GM18861 (cell line): ENCODE results near the gene UBQLN2.
"Not testable (repeated sequence)": the region's sequence is repeated elsewhere in the genome, so short reads cannot be mapped to it uniquely, and the experiment has no call there.

ENCODE experiments used
- ATAC-seq: cut with Tn5 transposase; IDR thresholded peaks from one replicate; pipeline ENCODE4 v1.9.1; 2021; ENCODE audit not compliant: unreplicated experiment

The UBQLN2 gene

GRCh38 chrX:56563231-56564161 lies at the start of gene UBQLN2:
TSS of gene UBQLN2 (plus strand) at chrX:56563627. CDS start at chrX:56563874, 247 bp downstream.
- peak; percentile 38 for ATAC-seq

- ATAC-seq, result no peak
Measured at GRCh38 chrX:56519642-56520041, 43.8 kb upstream of the UBQLN2 start.

- not testable (repeated sequence) for ATAC-seq
Measured at GRCh38 chrX:56529482-56530007, 33.9 kb upstream of the UBQLN2 start.

DNA sequence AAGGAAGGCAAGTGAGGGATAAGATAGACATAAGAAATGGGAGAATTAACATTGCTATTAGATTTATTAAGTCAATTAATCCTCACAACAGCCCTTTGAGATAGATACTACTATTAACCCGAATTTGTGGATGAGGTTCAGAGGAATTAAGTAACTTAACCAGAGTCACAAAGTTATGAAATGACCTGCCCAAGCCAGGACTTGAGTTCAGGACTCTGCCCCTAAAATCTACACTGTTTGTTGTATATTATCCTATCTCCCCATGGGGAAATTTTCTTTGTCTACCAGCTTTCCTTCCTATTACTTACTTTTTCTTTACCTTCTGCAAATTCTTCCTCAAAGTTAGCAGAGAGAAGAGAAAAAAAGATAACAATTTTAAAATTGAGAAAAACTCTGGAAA lies 33.4 kb upstream of the UBQLN2 start:
- no peak for ATAC-seq

GRCh38 chrX:56550667-56551066 lies 12.8 kb upstream of the UBQLN2 start:
- no peak for ATAC-seq

GRCh38 chrX:56554870-56555269 lies 8.6 kb upstream of the UBQLN2 start:
- ATAC-seq, result no peak

- ATAC-seq, result no peak
Measured at GRCh38 chrX:56557376-56557929, 6.0 kb upstream of the UBQLN2 start.

DNA sequence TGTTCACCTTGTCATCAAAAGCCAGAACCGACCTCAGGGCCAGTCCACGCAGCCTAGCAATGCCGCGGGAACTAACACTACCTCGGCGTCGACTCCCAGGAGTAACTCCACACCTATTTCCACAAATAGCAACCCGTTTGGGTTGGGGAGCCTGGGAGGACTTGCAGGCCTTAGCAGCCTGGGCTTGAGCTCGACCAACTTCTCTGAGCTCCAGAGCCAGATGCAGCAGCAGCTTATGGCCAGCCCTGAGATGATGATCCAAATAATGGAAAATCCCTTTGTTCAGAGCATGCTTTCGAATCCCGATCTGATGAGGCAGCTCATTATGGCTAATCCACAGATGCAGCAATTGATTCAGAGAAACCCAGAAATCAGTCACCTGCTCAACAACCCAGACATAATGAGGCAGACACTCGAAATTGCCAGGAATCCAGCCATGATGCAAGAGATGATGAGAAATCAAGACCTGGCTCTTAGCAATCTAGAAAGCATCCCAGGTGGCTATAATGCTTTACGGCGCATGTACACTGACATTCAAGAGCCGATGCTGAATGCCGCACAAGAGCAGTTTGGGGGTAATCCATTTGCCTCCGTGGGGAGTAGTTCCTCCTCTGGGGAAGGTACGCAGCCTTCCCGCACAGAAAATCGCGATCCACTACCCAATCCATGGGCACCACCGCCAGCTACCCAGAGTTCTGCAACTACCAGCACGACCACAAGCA lies 898 bp downstream of the UBQLN2 start:
- no peak for ATAC-seq

DNA sequence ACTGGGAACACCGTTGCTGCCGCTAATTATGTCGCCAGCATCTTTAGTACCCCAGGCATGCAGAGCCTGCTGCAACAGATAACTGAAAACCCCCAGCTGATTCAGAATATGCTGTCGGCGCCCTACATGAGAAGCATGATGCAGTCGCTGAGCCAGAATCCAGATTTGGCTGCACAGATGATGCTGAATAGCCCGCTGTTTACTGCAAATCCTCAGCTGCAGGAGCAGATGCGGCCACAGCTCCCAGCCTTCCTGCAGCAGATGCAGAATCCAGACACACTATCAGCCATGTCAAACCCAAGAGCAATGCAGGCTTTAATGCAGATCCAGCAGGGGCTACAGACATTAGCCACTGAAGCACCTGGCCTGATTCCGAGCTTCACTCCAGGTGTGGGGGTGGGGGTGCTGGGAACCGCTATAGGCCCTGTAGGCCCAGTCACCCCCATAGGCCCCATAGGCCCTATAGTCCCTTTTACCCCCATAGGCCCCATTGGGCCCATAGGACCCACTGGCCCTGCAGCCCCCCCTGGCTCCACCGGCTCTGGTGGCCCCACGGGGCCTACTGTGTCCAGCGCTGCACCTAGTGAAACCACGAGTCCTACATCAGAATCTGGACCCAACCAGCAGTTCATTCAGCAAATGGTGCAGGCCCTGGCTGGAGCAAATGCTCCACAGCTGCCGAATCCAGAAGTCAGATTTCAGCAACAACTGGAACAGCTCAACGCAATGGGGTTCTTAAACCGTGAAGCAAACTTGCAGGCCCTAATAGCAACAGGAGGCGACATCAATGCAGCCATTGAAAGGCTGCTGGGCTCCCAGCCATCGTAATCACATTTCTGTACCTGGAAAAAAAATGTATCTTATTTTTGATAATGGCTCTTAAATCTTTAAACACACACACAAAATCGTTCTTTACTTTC lies 1.8 kb downstream of the UBQLN2 start:
- ATAC-seq, result no peak

DNA sequence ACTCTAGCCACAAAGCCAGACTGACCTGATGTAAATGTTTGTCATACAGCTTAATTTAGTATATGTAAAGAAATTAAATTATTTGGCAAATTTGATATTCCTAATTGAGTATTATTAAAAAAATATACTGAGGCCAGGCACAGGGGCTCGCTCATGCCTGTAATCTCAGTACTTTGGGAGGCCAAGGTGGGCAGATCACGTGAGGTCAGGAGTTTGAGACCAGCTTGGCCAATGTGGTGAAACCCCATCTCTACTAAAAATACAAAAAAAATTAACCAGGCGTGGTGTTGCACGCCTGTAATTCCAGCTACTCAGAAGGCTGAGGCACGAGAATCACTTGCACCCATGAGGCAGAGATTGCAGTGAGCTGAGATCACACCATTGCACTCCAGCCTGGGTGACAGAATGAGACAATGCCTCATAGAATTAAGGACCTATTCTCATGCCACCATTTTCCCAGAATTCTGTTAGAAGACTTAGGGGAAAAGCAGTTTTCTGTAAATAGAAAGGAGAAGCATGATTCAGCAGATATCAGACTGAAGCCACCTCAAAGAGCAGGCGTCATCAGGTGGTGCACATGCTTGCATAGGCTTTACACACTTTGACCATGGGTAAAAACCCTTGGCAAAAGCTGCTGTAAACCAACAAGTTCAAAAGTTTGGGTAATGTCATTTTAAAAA lies 6.1 kb downstream of the UBQLN2 start:
- no peak for ATAC-seq

GRCh38 chrX:56572975-56573374 lies 9.5 kb downstream of the UBQLN2 start:
- no peak for ATAC-seq

DNA sequence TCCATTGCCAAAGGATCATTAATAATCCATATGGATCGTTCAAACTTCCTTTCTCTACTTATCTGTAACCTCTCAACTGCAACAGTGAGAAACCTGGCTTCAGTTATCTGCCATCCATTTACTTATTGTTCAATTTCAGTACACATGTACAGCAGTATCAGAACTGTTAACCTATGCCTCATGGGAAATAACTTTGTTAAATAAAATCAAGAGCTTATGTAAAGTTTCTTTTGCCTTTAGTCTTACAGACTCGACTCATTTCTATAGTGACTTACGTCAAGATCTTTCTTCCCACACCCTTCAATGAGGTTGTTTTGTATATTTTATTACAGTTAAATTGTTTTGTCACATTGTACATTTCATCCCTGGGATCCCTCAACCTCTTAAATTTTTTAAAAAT lies 11.4 kb downstream of the UBQLN2 start:
- no peak for ATAC-seq

- ATAC-seq, result no peak
Measured at GRCh38 chrX:56576721-56577120, 13.3 kb downstream of the UBQLN2 start.

GRCh38 chrX:56588397-56589188 lies 25.2 kb downstream of the UBQLN2 start:
- ATAC-seq, result no peak

GRCh38 chrX:56591830-56592229 lies 28.4 kb downstream of the UBQLN2 start:
- ATAC-seq, result not testable (repeated sequence)

DNA sequence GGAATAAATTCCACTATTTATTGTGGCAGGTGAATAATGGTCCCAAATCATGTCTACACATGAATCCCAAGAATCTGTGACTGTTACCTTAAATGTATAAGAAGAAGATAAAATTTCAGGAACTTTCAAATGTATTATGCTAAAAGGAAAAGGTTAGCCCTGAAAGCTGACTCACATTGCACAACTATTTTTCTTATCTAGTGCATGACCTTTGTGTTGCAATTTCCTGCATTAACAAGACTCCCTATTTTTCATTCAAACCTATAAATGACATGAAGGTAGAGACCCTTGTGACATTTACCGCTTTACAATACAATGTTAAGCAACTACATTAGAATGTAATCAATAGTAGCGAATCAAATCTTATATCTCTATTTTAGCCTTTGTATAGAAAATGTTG lies 36.7 kb downstream of the UBQLN2 start:
- ATAC-seq, result no peak

DNA sequence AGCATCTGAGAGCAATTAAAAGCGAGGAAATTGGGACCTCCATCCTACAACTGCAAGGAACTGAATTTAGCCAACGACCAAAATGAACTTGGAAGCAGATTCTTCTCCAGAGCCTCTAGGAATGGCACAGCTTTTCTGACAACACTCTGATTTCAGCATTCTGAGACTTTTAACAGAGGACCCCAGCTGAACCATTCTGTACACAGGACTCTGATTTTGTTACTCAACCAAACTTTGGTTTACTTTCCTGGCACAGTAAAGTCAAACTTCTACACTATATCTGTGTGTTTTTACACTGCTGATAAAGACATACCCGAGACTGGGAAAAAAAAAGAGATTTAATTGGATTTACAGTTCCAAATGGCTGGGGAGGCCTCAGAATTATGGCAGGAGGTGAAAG lies 37.6 kb downstream of the UBQLN2 start:
- ATAC-seq, result no peak

DNA sequence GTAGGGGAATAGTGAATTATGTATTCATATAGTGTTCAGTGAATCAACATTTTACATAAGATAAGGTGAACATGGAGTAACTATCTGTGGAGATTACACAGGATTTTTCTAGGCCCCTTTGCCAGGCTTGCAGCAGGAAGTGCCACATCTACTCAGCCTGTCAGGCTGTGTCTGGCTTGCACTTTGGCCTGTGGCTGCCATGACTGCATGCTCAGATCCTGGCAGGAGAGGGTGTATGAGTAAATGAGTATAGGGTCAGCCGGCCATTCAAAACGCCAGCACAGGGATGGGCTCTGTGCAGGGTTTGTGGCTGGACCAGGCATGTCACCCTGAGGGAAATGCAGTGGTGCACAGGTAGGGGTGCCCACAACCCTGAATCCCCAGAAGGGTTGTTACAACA lies 51.9 kb downstream of the UBQLN2 start:
- no peak for ATAC-seq
